GM23338 (cell line): Measurements from ENCODE around the gene C11orf21. TPM values are rescaled to one million over a fixed set of nuclear protein-coding genes. Genes with fewer than 3 reads are reported as not detected.

Source experiments
- ATAC-seq: fragments of 200-7000 bp; cut with Tn5 transposase; 3 replicates; pipeline ENCODE4 v1.9.1; 2020
- DNase-seq: peaks from one replicate; pipeline ENCODE4 v3.0.0-alpha.2; 2015; ENCODE audit warnings: low spot score
- H2AFZ ChIP-seq: fragments of 200-600 bp; sonication (generic); 2 replicates; pipeline ENCODE4 v1.8.0; 2016; ENCODE audit warnings: antibody characterized with exemption, mild to moderate bottlenecking, moderate library complexity
- H3F3A ChIP-seq: fragments of 200-600 bp; sonication (generic); replicated peaks from 2 replicates; pipeline ENCODE4 v1.8.0; 2017; ENCODE audit warnings: antibody characterized with exemption, mixed run types, low read depth
- H3K27ac ChIP-seq: fragments of 200-600 bp; sonication (generic); 2 replicates; pipeline ENCODE4 v1.6.1; 2016; ENCODE audit warnings: low read depth
- H3K27me3 ChIP-seq: fragments of 200-600 bp; sonication (generic); 2 replicates; pipeline ENCODE4 v1.8.0; 2016; ENCODE audit warnings: mild to moderate bottlenecking, mixed run types, moderate library complexity; ENCODE audit not compliant: insufficient read depth
- H3K36me3 ChIP-seq: fragments of 200-600 bp; sonication (generic); 2 replicates; pipeline ENCODE4 v1.8.0; 2016; ENCODE audit warnings: mild to moderate bottlenecking; ENCODE audit not compliant: insufficient read depth
- H3K4me1 ChIP-seq: fragments of 200-600 bp; sonication (generic); 2 replicates; pipeline ENCODE4 v1.8.0; 2016; ENCODE audit warnings: mild to moderate bottlenecking, moderate library complexity; ENCODE audit not compliant: insufficient read depth
- H3K4me2 ChIP-seq: fragments of 200-600 bp; sonication (generic); 2 replicates; pipeline ENCODE4 v1.7.1; 2017; ENCODE audit warnings: mixed run types
- H3K4me3 ChIP-seq: fragments of 200-600 bp; sonication (generic); 2 replicates; pipeline ENCODE4 v1.6.1; 2016; ENCODE audit warnings: mixed run types
- H3K79me2 ChIP-seq: fragments of 200-600 bp; sonication (generic); replicated peaks from 2 replicates; pipeline ENCODE4 v1.8.0; 2017; ENCODE audit warnings: mild to moderate bottlenecking; ENCODE audit not compliant: insufficient read depth
- H3K9me2 ChIP-seq: fragments of 200-600 bp; sonication (generic); 2 replicates; pipeline ENCODE4 v1.8.0; 2017; ENCODE audit not compliant: insufficient read depth
- H4K20me1 ChIP-seq: fragments of 200-600 bp; sonication (generic); replicated peaks from 2 replicates; pipeline ENCODE4 v1.8.0; 2017; ENCODE audit warnings: mild to moderate bottlenecking; ENCODE audit not compliant: insufficient read depth
- H3K27ac Mint-ChIP-seq: 2 replicates; pipeline ENCODE4 v1.8.0; 2020; ENCODE audit warnings: inconsistent platforms, mild to moderate bottlenecking, moderate library complexity, mixed read lengths
- H3K27me3 Mint-ChIP-seq: 3 replicates; pipeline ENCODE4 v1.8.0; 2022; ENCODE audit warnings: low read depth, mild to moderate bottlenecking, moderate library complexity, mixed read lengths, inconsistent platforms; ENCODE audit not compliant: insufficient read depth, poor library complexity
- H3K36me3 Mint-ChIP-seq: 3 replicates; pipeline ENCODE4 v1.8.0; 2021; ENCODE audit warnings: low read depth, mild to moderate bottlenecking, inconsistent platforms, moderate library complexity, mixed read lengths
- H3K4me1 Mint-ChIP-seq: 3 replicates; pipeline ENCODE4 v1.8.0; 2020; ENCODE audit warnings: mild to moderate bottlenecking, inconsistent platforms, mixed read lengths
- H3K4me3 Mint-ChIP-seq: 3 replicates; pipeline ENCODE4 v1.8.0; 2021; ENCODE audit warnings: moderate library complexity, mild to moderate bottlenecking, inconsistent platforms, mixed read lengths
- H3K9me3 Mint-ChIP-seq: 3 replicates; pipeline ENCODE4 v1.8.0; 2020; ENCODE audit warnings: moderate library complexity, mild to moderate bottlenecking, inconsistent platforms, mixed read lengths
- CREB1 ChIP-seq: fragments of 250-450 bp; sonication (Bioruptor Pico); IDR thresholded peaks from 2 replicates; pipeline ENCODE4 v1.5.0; 2020; ENCODE audit warnings: low read depth, mild to moderate bottlenecking, moderate library complexity
- CTCF ChIP-seq, 2 experiments: fragments of 200-600 bp in 1 of 2; sonication (generic) in 1 of 2; conservative IDR thresholded peaks; 2 replicates each; pipeline versions ENCODE4 v1.5.1 to v1.6.1; 2016 to 2017; ENCODE audit warnings: antibody characterized with exemption in 2 of 2, low read depth in 2 of 2, mild to moderate bottlenecking in 2 of 2, moderate library complexity in 1 of 2
- ETS1 ChIP-seq: IDR thresholded peaks from 2 replicates; pipeline ENCODE4 v1.6.1; 2016; ENCODE audit warnings: antibody characterized with exemption
- EZH2 ChIP-seq: fragments of 200-600 bp; sonication (generic); IDR thresholded peaks from one replicate; pipeline ENCODE4 v1.8.0; 2017; ENCODE audit warnings: antibody characterized with exemption, mild to moderate bottlenecking, low read depth; ENCODE audit not compliant: unreplicated experiment
- EZH2phosphoT487 ChIP-seq: fragments of 200-600 bp; sonication (generic); IDR thresholded peaks from one replicate; pipeline ENCODE4 v1.8.1; 2018; ENCODE audit warnings: antibody characterized with exemption; ENCODE audit not compliant: unreplicated experiment
- JUNB ChIP-seq: IDR thresholded peaks from one replicate; pipeline ENCODE4 v1.6.1; 2016; ENCODE audit warnings: antibody characterized with exemption; ENCODE audit not compliant: unreplicated experiment
- NANOG ChIP-seq: IDR thresholded peaks from 2 replicates; pipeline ENCODE4 v1.6.1; 2016; ENCODE audit warnings: antibody characterized with exemption, borderline replicate concordance
- POLR2AphosphoS5 ChIP-seq: IDR thresholded peaks from 2 replicates; pipeline ENCODE4 v1.6.1; 2016; ENCODE audit warnings: antibody characterized with exemption, low read depth
- STAT1 ChIP-seq: IDR thresholded peaks from one replicate; pipeline ENCODE4 v1.6.1; 2016; ENCODE audit warnings: antibody characterized with exemption; ENCODE audit not compliant: unreplicated experiment
- ZNF114 ChIP-seq: fragments of 250-450 bp; sonication (Bioruptor Pico); IDR thresholded peaks from 2 replicates; pipeline ENCODE4 v1.5.0; 2020; ENCODE audit warnings: mild to moderate bottlenecking, moderate library complexity
- ZNF331 ChIP-seq: fragments of 250-450 bp; sonication (Bioruptor Pico); IDR thresholded peaks from 2 replicates; pipeline ENCODE4 v1.5.0; 2020; ENCODE audit warnings: low read depth, mild to moderate bottlenecking, moderate library complexity
- ZNF462 ChIP-seq: fragments of 250-450 bp; sonication (Bioruptor Pico); IDR thresholded peaks from 2 replicates; pipeline ENCODE4 v1.5.0; 2020; ENCODE audit warnings: mild to moderate bottlenecking, moderate library complexity
- polyA plus RNA-seq: library from polyadenylated mRNA; unstranded; fragments of >200 nt; fragmentation: Nextera tagmentation; extraction: Ambion mirVana; gene quantifications from 2 replicates; pipeline ENCODE4 v1.2.1, GENCODE V29; 2016
- total RNA-seq: library from RNA; depleted of rRNA; stranded (reverse); fragments of >200 nt; shearing (Covaris generic); gene quantifications from 2 replicates; pipeline ENCODE4 v1.2.3, GENCODE V29; 2014
- TF ChIP-seq, protein P1 (sequence below): IDR thresholded peaks from one replicate; pipeline ENCODE4 v1.6.1; 2018; ENCODE audit warnings: antibody characterized with exemption; ENCODE audit not compliant: unreplicated experiment

C11orf21 gene
- total and polyA plus RNA-seq, 2 experiments from 2014 or later = not detected

DNA sequence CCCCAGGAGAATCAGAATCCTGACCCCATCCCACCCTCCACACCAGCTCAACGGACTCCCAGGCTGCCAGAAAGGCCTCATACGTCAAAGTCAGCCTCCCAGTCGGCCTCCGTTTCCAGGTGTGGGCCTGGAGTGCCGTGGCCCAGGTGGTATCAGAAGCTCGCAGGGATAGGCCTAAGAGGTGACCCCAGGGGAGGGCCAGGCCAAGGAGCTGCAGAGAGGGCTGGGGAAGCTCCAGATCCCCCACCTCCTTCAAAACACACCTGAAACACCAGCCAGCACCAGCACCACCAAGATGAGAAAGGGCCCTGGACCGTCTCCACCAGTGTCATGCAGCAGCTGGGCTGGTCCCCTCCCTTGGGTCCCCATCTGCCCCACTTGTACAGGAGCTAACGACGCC, 51.7 kb downstream of the C11orf21 start:
- Histone ChIP-seq H3K4me1 (no peaks in the 10 kb centered on the region), H4K20me1 (no peaks in the 10 kb centered on the region), H3K27ac (no peak overlapping the region), H3K27me3 (peaks cover 3% of the 10 kb centered on the region; the same call in 1 of the 2 replicates), H3K4me3 (no peak overlapping the region), H3K9me2 (no peaks in the 10 kb centered on the region), H3K36me3 (no peaks in the 10 kb centered on the region), H3K4me2 (no peak overlapping the region), H3K79me2 (no peaks in the 10 kb centered on the region), H3F3A (no peaks in the 10 kb centered on the region), H2AFZ (no peak overlapping the region)
- H3K27me3 Mint-ChIP-seq = peaks cover 14% of the 10 kb centered on the region
- no peak overlapping the region for H3K4me3 Mint-ChIP-seq
- no peaks in the 10 kb centered on the region for H3K4me1 Mint-ChIP-seq
- H3K36me3 Mint-ChIP-seq = no peaks in the 10 kb centered on the region
- no peaks in the 10 kb centered on the region for H3K9me3 Mint-ChIP-seq
- no peak for TF ChIP-seq CTCF (conservative IDR thresholded peaks at IDR 0.05; ENCODE audit: low read depth in 2 of 2)
- TF ChIP-seq ZNF331 = no peak
- no peak for TF ChIP-seq CREB1 (CRISPR knock-in tag)
- no peak for TF ChIP-seq ZNF462 (CRISPR knock-in tag)
- no peak for TF ChIP-seq JUNB
- TF ChIP-seq POLR2AphosphoS5 = no peak
- TF ChIP-seq EZH2phosphoT487 = no peak
- no peak for TF ChIP-seq ZNF114 (CRISPR knock-in tag)
- TF ChIP-seq ETS1 = no peak
- no peak for TF ChIP-seq EZH2
- no peak for TF ChIP-seq NANOG
- TF ChIP-seq, protein P1, sequence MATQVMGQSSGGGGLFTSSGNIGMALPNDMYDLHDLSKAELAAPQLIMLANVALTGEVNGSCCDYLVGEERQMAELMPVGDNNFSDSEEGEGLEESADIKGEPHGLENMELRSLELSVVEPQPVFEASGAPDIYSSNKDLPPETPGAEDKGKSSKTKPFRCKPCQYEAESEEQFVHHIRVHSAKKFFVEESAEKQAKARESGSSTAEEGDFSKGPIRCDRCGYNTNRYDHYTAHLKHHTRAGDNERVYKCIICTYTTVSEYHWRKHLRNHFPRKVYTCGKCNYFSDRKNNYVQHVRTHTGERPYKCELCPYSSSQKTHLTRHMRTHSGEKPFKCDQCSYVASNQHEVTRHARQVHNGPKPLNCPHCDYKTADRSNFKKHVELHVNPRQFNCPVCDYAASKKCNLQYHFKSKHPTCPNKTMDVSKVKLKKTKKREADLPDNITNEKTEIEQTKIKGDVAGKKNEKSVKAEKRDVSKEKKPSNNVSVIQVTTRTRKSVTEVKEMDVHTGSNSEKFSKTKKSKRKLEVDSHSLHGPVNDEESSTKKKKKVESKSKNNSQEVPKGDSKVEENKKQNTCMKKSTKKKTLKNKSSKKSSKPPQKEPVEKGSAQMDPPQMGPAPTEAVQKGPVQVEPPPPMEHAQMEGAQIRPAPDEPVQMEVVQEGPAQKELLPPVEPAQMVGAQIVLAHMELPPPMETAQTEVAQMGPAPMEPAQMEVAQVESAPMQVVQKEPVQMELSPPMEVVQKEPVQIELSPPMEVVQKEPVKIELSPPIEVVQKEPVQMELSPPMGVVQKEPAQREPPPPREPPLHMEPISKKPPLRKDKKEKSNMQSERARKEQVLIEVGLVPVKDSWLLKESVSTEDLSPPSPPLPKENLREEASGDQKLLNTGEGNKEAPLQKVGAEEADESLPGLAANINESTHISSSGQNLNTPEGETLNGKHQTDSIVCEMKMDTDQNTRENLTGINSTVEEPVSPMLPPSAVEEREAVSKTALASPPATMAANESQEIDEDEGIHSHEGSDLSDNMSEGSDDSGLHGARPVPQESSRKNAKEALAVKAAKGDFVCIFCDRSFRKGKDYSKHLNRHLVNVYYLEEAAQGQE = no peak
- TF ChIP-seq STAT1 = no peak
- no peak for DNase-seq
- H3K27ac Mint-ChIP-seq = no peak overlapping the region
- ATAC-seq = no peak
